ENCODE measurements around the gene ZNF775.

ZNF775 gene

GRCh38 chr7:150393325-150393724, 14.2 kb downstream of the ZNF775 start:
- no peak overlapping the region for H3K4me3 ChIP-seq (replicated peaks; ENCODE audit: low read depth, low read length)
- TF ChIP-seq CTCF (IDR thresholded peaks at IDR 0.05; ENCODE audit: low read depth, low read length, missing control alignments): no peak
- no peak for DNase-seq (ENCODE audit: extremely low read depth, low read depth)

- no peak overlapping the region for H3K4me3 ChIP-seq (replicated peaks; ENCODE audit: low read depth, low read length)
- DNase-seq (ENCODE audit: extremely low read depth, low read depth): no peak
- TF ChIP-seq CTCF (IDR thresholded peaks at IDR 0.05; ENCODE audit: low read depth, low read length, missing control alignments): no peak
Observed at GRCh38 chr7:150396426-150396825, 17.3 kb downstream of the ZNF775 start.

GRCh38 chr7:150396851-150397260, 17.7 kb downstream of the ZNF775 start:
- no peak for TF ChIP-seq CTCF (IDR thresholded peaks at IDR 0.05; ENCODE audit: low read depth, low read length, missing control alignments)
- no peak for DNase-seq (ENCODE audit: extremely low read depth, low read depth)
- no peak overlapping the region for H3K4me3 ChIP-seq (replicated peaks; ENCODE audit: low read depth, low read length)

- DNase-seq (ENCODE audit: extremely low read depth, low read depth): no peak
- TF ChIP-seq CTCF (IDR thresholded peaks at IDR 0.05; ENCODE audit: low read depth, low read length, missing control alignments): no peak
- H3K4me3 ChIP-seq (replicated peaks; ENCODE audit: low read depth, low read length): no peak overlapping the region
Observed at GRCh38 chr7:150397346-150398107, 18.4 kb downstream of the ZNF775 start.

- no peak overlapping the region for H3K4me3 ChIP-seq (replicated peaks; ENCODE audit: low read depth, low read length)
- DNase-seq (ENCODE audit: extremely low read depth, low read depth): no peak
- TF ChIP-seq CTCF (IDR thresholded peaks at IDR 0.05; ENCODE audit: low read depth, low read length, missing control alignments): no peak
Observed at GRCh38 chr7:150398108-150398964, 19.2 kb downstream of the ZNF775 start.

GRCh38 chr7:150398965-150399320, 19.8 kb downstream of the ZNF775 start:
- TF ChIP-seq CTCF (IDR thresholded peaks at IDR 0.05; ENCODE audit: low read depth, low read length, missing control alignments): no peak
- no peak for DNase-seq (ENCODE audit: extremely low read depth, low read depth)
- H3K4me3 ChIP-seq (replicated peaks; ENCODE audit: low read depth, low read length): no peak overlapping the region
